SK-N-MC (cell line): ENCODE data around the gene TPSAB1.
"Not testable (repeated sequence)": the region's sequence is repeated elsewhere in the genome, so short reads cannot be mapped to it uniquely, and the experiment has no call there.

Source experiments
- DNase-seq: peaks from one replicate; pipeline ENCODE4 v3.0.0-alpha.2; 2011; ENCODE audit warnings: low read depth, low spot score
- H3K27ac ChIP-seq: fragments of 200-600 bp; sonication (generic); 2 replicates; pipeline ENCODE4 v1.5.1; 2016; ENCODE audit warnings: mixed run types
- H3K36me3 ChIP-seq: fragments of 200-600 bp; sonication (generic); 2 replicates; pipeline ENCODE4 v1.6.1; 2017; ENCODE audit warnings: antibody characterized with exemption, low read length, mixed read lengths; ENCODE audit not compliant: insufficient read depth
- H3K4me3 ChIP-seq: fragments of 200-600 bp; sonication (generic); 2 replicates; pipeline ENCODE4 v1.5.1; 2016
- H3K9ac ChIP-seq: fragments of 200-600 bp; sonication (generic); 2 replicates; pipeline ENCODE4 v1.8.0; 2017; ENCODE audit warnings: mixed run types, mixed read lengths; ENCODE audit not compliant: insufficient read length
- H3K9me3 ChIP-seq: fragments of 200-600 bp; sonication (generic); 2 replicates; pipeline ENCODE4 v1.6.1; 2017; ENCODE audit warnings: low read depth, mild to moderate bottlenecking, antibody characterized with exemption, low read length, moderate library complexity, mixed read lengths
- EZH2 ChIP-seq: fragments of 200-600 bp; sonication (generic); IDR thresholded peaks from one replicate; pipeline ENCODE4 v1.6.1; 2017; ENCODE audit warnings: antibody characterized with exemption
- FOXP2 ChIP-seq: optimal IDR thresholded peaks from 2 replicates; pipeline ENCODE3; 2011; ENCODE audit warnings: mild to moderate bottlenecking, moderate library complexity; ENCODE audit not compliant: insufficient read depth; ENCODE audit errors: extremely low read length, control extremely low read depth
- POLR2AphosphoS5 ChIP-seq: IDR thresholded peaks from 2 replicates; pipeline ENCODE4 v1.6.1; 2012; ENCODE audit warnings: mild to moderate bottlenecking, low read depth, low read length, borderline replicate concordance

Gene TPSAB1

GRCh38 chr16:1220098-1220728 is 20.3 kb upstream of the TPSAB1 start:
- TF ChIP-seq EZH2 (no peak), POLR2AphosphoS5 (no peak), FOXP2 (no peak)
- Histone ChIP-seq H3K27ac (no peak overlapping the region), H3K4me3 (no peak overlapping the region), H3K9me3 (no peaks in the 10 kb centered on the region), H3K36me3 (no peaks in the 10 kb centered on the region; the same call in 1 of the 2 replicates), H3K9ac (no peak overlapping the region)
- DNase-seq = no peak

DNA sequence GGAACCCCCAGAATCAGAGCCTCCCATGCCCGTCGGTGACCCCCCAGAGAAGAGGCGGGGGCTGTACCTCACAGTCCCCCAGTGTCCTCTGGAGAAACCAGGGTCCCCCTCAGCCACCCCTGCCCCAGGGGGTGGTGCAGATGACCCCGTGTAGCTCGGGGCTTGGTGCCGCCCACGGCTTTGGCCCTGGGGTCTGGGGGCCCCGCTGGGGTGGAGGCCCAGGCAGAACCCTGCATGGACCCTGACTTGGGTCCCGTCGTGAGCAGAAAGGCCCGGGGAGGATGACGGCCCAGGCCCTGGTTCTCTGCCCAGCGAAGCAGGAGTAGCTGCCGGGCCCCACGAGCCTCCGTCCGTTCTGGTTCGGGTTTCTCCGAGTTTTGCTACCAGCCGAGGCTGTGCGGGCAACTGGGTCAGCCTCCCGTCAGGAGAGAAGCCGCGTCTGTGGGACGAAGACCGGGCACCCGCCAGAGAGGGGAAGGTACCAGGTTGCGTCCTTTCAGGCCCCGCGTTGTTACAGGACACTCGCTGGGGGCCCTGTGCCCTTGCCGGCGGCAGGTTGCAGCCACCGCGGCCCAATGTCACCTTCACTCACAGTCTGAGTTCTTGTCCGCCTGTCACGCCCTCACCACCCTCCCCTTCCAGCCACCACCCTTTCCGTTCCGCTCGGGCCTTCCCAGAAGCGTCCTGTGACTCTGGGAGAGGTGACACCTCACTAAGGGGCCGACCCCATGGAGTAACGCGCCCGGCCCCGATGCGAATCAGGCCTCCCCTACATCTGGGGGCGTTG is 19.5 kb upstream of the TPSAB1 start:
- TF ChIP-seq EZH2 = no peak
- no peak for TF ChIP-seq FOXP2
- TF ChIP-seq POLR2AphosphoS5 = no peak
- Histone ChIP-seq H3K9ac (no peak overlapping the region), H3K27ac (no peak overlapping the region), H3K4me3 (no peak overlapping the region), H3K36me3 (no peaks in the 10 kb centered on the region; the same call in 1 of the 2 replicates), H3K9me3 (no peaks in the 10 kb centered on the region)
- DNase-seq = no peak

DNA sequence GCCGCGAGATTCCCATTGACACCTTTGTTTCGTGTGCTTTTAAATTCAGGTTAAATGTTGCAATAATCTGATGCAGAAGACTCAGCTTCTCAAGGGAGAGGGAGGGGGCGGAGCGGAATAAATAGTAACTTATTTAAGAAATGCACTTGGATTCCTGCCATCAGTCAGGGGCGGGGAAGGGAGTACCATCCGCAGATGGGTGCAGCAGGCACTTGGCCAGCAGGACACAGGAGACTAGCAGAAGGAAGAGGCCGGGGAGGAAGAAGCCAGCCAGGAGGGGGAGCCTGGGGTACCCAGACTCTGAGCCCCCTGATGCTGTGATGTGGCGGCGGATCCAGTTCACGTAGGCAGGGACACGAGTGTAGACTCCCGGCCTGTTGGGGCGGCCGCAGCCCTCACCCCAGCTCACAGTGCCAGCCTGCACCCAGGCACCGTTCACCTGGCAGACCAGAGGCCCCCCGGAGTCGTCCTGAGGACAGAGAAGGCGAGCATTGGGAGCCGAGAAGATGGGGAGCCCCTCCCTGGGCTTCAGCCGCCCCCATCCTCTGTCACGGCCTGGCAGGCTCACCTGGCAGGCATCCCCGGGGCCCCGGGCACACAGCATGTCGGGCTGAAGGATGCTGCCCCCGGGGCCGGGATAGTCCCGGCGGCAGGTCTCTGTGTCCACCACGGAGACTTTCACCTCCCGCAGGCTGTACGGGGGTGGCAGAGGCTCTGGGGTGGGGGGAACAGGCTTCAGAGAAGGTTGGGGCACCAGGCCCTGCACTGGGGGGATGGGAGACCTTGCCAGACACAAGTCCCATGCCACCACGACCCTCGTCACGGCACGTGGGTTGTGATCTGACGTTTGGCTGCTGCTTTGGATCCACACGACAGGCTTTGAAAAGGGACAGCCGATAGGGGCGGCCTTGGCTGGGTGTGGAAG is 18.6 kb upstream of the TPSAB1 start:
- no peaks in the 10 kb centered on the region for H3K9me3 ChIP-seq
- no peaks in the 10 kb centered on the region; the same call in 1 of the 2 replicates for H3K36me3 ChIP-seq
- H3K9ac ChIP-seq = no peak overlapping the region
- no peak overlapping the region for H3K27ac ChIP-seq
- no peak overlapping the region for H3K4me3 ChIP-seq
- TF ChIP-seq POLR2AphosphoS5 (no peak), FOXP2 (no peak), EZH2 (no peak)
- DNase-seq = no peak

DNA sequence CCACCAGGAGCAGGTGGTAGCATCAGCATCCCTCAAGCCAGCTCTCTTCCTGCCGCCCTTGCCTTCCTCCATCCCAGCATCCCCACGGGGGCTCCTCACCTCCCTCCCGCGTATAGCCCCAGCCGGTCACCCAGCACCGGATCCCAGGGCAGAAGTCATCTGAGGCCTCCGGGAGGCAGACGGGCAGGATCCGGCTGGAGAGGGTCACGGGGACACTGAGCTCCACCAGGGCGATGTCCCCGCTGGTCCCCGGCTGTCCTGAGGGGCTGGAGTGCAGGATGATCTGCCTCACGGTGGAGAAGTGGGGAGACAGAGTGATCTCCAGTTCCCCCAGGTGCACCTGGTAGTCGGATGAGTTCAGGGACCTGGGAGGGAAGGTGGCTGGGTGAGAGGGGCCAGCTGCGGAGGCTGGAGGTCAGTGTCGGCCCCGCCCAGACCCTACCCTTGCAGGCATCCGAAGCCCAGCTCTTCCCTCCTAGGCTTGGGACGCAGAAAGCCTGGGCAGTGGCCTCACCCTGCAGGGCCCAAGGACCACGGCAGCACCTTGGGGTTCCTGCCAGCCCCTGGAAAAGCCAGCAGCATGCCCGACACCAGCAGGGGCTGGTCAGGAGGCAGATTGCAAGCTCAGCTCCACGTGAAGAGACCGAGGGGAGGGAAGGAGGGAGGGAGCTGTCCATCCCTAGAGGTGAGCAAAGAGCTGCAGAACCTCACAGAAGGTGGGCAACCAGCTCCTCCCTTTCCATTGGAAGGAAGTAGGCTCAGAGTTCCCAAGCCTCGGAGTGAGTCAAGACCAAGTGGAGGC is 17.8 kb upstream of the TPSAB1 start:
- Histone ChIP-seq H3K9me3 (no peaks in the 10 kb centered on the region), H3K4me3 (no peak overlapping the region), H3K36me3 (no peaks in the 10 kb centered on the region; the same call in 1 of the 2 replicates), H3K27ac (no peak overlapping the region), H3K9ac (no peak overlapping the region)
- DNase-seq = no peak
- TF ChIP-seq POLR2AphosphoS5 (no peak), FOXP2 (no peak), EZH2 (no peak)

GRCh38 chr16:1223355-1224214 is 16.9 kb upstream of the TPSAB1 start:
- Histone ChIP-seq H3K9ac (no peak overlapping the region), H3K9me3 (no peaks in the 10 kb centered on the region), H3K27ac (no peak overlapping the region), H3K36me3 (no peaks in the 10 kb centered on the region; the same call in 1 of the 2 replicates), H3K4me3 (no peak overlapping the region)
- TF ChIP-seq FOXP2 (no peak), POLR2AphosphoS5 (no peak), EZH2 (no peak)
- no peak for DNase-seq

GRCh38 chr16:1224558-1224957 is 15.9 kb upstream of the TPSAB1 start:
- no peak for DNase-seq
- TF ChIP-seq POLR2AphosphoS5 (no peak), FOXP2 (no peak), EZH2 (no peak)
- Histone ChIP-seq H3K4me3 (no peak overlapping the region), H3K9ac (no peak overlapping the region), H3K36me3 (no peaks in the 10 kb centered on the region; the same call in 1 of the 2 replicates), H3K27ac (no peak overlapping the region), H3K9me3 (no peaks in the 10 kb centered on the region)

- Histone ChIP-seq H3K9ac (no peak within 1 kb of the TSS), H3K4me3 (no peak within 1 kb of the TSS), H3K27ac (no peak within 1 kb of the TSS), H3K9me3 (no peaks in the 10 kb centered on the region), H3K36me3 (no peaks in the 10 kb centered on the region; the same call in 1 of the 2 replicates)
- TF ChIP-seq EZH2 (no peak), FOXP2 (no peak), POLR2AphosphoS5 (peak; percentile 8; the same call in 1 of the 2 replicates)
- no peak for DNase-seq
Measured at GRCh38 chr16:1225051-1225451, 15.5 kb upstream of the TPSAB1 start, which contains the start of gene TPSG1. Gene TPSG1, minus strand, starts transcription at chr16:1225268. Its CDS starts 16 bp downstream, at chr16:1225252.

GRCh38 chr16:1225728-1226311 is 14.7 kb upstream of the TPSAB1 start:
- H3K9me3 ChIP-seq, H3K4me3 ChIP-seq, H3K36me3 ChIP-seq, DNase-seq, H3K27ac ChIP-seq, H3K9ac ChIP-seq: not testable (repeated sequence)

DNA sequence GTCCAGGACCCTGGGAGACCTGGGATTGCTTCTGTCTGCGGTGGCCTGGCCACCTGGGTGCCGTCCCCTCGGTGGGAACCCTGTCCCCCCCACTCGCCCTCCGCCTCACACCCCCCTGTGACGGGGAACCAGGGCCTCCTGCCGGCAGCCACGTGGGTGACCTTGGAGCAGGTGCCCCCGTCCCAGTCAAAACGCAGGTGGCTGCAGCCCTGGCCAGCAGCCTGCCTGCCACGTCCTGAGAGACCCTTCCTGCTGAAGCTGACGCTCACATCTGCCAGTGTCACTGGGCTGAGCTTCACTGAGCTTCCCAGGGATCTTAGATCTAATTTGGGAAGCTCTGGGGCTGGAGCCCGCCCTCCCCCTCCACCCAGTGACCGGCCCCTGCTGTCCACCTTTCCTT is 13.8 kb upstream of the TPSAB1 start:
- not testable (repeated sequence) for H3K36me3 ChIP-seq, H3K27ac ChIP-seq, H3K9me3 ChIP-seq, DNase-seq, H3K9ac ChIP-seq, H3K4me3 ChIP-seq

- not testable (repeated sequence) for DNase-seq, H3K9ac ChIP-seq, H3K27ac ChIP-seq, H3K9me3 ChIP-seq, H3K36me3 ChIP-seq, H3K4me3 ChIP-seq
Measured at GRCh38 chr16:1228227-1228626, 12.3 kb upstream of the TPSAB1 start.
